Stomach (tissue), 4 donors: ENCODE results near the gene PSMA5.

Experiments used
- POLR2A ChIP-seq, 4 donors: fragments of 450-650 bp; IDR thresholded peaks; one replicate each; pipeline ENCODE4 v1.6.1; 2016; ENCODE audit warnings: antibody characterized with exemption in 4 of 4, control low read depth in 2 of 4, mild to moderate bottlenecking in 1 of 4, moderate library complexity in 1 of 4
- POLR2AphosphoS5 ChIP-seq, 3 donors: sonication (generic); formaldehyde crosslinking; IDR thresholded peaks; one replicate each; pipeline ENCODE4 v1.6.1; 2016; ENCODE audit warnings: antibody characterized with exemption in 3 of 3
- TF ChIP-seq, protein P1 (sequence below), 7 experiments: fragments of 450-650 bp in 4 of 7; fragments of 200-600 bp in 3 of 7; sonication (generic) in 3 of 7; IDR thresholded peaks; one replicate each; pipeline ENCODE4 v1.5.1; 2016 to 2019; ENCODE audit warnings: antibody characterized with exemption in 7 of 7, control low read depth in 2 of 7, mild to moderate bottlenecking in 1 of 7

GRCh38 chr1:109383087-109383779, 43.0 kb downstream of the PSMA5 start:
- TF ChIP-seq, protein P1, sequence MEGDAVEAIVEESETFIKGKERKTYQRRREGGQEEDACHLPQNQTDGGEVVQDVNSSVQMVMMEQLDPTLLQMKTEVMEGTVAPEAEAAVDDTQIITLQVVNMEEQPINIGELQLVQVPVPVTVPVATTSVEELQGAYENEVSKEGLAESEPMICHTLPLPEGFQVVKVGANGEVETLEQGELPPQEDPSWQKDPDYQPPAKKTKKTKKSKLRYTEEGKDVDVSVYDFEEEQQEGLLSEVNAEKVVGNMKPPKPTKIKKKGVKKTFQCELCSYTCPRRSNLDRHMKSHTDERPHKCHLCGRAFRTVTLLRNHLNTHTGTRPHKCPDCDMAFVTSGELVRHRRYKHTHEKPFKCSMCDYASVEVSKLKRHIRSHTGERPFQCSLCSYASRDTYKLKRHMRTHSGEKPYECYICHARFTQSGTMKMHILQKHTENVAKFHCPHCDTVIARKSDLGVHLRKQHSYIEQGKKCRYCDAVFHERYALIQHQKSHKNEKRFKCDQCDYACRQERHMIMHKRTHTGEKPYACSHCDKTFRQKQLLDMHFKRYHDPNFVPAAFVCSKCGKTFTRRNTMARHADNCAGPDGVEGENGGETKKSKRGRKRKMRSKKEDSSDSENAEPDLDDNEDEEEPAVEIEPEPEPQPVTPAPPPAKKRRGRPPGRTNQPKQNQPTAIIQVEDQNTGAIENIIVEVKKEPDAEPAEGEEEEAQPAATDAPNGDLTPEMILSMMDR (IDR thresholded peaks at IDR 0.05), result no peak
- TF ChIP-seq POLR2AphosphoS5 (IDR thresholded peaks at IDR 0.05) (no peak), POLR2A (IDR thresholded peaks at IDR 0.05) (no peak)
